ENCODE data around the gene OXCT2.

OXCT2 gene

DNA sequence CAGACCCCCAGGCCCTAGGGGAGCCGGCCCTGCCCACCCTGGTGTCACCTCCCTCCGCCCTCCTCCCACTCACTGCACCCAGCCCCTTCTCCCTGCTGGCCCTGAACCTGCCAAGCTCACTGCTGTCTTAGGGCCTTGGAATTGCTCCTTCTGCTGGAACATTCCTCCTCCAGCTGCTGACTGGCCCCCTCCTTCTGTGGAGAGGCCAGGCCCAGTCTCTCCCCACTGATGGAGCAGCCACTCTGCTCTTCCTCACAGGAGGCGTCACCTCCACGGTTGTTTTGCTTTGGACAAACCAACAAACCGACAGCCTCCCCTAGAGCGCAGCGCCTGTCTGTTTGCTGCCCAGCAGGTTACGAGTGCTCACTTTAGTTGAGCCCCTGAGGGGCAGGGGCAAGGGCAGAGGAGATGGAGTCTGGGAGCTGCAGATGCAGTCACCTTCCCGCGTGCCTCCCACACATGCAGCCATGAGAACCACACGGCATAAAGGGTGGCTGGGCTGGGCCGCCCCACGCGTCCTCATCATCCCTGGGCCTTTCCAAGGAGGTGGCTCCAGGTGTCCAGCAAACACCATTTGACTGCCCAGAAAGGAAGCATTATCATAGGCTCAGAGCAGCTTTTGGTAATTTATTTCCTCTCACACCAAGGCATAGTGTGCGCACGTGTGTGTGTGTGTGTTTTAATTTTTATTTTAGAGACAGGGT is 9.4 kb downstream of the OXCT2 start:
- no peak for FAIRE-seq

DNA sequence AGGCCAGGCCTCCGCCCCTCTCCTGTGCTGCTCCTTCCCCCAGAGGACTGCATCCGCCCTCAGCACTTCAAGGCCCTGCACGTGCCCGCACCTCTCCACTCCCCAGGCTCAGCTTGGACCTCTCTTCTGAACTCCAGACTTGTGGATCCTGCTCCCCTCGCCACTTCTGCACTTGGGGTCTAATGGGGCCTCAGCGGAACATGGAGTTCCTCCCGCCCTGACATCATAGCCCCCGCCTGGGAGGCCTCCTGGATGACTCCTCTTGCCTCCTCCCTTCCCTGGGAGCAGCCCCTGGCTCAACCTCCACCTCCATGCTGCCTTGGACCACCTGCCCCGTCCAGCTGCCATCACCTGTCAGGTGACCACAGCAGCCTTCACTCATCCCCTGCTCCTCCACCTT is 10.1 kb downstream of the OXCT2 start:
- FAIRE-seq: no peak

DNA sequence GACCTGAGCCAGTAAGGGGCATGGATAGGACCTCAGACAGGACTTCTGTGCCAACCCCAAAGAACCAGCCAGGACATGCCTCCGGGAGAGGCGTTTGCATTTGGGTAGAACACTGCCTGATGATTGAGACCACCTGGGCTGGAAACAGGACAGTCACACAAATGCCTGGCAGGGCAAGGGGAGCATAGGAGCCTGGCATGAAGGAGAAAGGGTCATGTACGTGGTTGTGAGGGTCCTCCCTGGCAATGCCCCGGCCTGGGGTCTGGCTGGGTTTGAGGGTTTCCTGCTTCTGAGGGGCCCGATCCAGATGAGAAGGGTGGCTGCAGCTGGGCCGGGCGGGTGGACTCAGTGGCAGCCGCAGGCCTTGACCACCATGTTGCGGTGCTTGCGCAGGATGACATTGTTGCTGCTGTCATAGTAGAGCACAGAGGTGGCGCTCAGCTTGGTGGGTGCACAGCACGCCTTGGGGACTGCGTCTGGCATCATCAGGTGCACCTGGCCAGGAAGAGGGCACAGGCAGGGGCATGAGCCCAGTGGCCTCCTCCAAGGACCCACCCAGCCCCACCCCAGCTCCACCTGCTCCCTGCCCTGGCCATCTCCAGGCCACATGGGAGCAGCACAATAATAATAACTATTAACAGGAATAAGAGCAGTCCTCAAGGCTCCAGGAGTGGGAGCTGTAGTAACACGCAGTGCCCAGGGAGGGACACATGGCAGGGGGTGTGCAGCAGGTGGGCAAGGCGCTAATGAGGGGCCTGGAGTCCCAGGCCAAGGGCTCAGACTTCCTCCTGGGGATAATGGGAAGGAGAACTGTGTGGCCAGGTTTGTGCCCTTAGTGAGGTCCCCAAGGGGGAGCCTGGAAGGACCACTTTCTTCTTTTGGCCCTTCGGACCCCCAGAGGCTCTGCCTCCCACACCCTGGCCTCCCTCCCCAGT is 10.8 kb downstream of the OXCT2 start:
- FAIRE-seq: no peak

DNA sequence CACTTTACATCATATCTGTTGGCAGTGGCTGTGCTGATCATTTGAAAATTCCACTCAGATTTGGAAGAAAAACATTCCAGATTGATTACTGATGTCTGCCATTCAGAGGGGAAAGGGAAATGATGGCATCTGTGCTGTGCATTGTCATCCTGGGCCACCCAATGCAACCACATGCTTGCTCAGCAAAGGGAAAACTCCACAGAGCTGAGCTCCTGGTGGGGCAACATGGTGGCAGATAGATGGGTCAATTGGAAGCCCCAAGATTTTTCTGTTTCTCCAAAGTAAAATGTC is 11.8 kb downstream of the OXCT2 start:
- no peak for FAIRE-seq

DNA sequence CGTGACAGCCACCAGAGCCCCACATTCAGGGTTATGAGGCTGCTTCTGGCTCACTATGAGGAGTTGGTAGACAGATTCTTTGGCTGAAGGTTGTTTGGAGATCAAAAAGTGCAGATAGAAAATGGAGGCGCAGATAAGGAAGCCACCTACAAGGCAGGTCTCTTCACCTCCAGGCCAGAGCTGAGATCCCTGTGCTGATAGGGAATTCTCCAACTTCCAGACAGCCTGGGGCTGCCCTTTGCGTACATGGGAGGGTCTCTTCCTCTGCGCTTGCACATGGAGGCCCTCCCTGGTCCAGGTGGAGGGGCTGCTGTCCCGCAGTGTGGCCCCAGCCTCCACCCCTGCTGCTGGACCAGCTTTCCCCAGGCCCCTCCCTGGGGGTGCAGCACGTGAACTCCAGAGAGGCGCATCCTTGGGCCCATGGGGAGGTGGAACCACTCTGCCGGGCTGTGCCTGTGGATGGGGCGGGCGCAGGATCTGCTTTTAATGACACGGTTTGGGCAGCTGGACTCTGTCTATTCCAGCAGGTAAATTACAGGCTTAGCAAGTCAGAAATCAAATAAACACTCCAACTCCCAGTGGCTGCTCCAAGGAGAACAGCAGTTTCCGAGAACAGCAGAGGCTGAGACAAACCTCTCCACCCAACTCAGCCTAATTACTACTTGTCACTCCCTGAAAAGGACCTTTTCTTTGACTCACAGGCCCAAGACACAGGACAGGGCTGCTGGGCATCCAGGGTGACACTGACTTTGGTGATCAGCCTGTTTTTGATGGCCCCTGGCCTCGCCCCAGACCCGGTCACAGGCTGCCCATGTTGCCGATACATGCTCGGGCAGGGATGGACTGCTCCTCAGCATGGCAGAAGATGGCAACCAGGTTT is 12.4 kb downstream of the OXCT2 start:
- FAIRE-seq: no peak

DNA sequence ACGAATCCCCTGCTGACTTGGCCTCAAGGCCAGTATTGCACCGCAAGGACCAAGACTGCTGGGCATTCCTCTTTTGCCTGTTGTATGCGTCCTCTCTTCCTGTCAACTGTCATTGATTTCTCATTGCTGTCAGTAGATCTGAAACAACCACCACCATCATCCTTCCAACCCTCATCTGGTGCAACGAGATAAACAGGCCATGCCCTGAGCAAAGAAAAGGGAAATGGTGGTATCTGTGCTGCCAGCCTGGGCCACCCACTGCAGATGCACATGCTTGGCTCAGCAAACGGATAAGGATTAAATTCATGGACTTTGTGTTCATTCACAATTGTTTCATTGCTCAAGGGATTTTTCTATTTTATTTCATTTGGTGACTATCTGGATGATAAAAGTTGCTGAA is 13.6 kb downstream of the OXCT2 start:
- no peak for FAIRE-seq

DNA sequence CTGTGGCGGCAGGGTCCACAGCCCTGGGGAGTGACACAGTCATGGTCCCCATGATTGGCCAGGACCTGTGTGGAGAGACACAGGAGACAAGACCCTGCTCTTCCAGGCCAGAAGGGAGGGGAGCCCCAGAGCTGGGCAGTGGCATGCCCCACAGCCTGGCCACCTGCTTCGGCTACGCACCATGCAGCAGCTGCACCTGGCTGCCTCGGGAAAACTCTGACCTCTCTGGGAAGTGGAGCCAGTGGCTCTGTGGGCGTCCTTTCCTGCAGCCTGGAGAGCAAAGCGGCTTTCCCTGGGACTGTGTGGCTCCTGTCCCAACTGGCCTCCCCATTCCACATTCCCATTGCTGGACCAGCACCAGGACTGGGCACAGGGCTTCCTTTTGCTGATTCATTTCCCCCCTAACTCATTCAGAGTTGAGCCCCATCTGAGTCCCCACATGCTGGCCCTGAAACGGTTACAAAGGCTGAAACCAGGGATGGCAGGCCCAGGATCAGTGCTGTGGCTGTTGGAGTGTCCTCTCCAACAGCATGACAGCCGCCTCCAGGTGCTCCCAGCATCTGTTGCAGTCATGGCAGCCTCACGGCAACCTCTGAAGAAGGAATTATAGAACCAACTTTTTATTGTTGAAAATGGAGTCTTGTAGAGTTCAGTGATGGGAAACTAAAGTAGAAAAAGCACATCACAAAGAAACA is 15.0 kb downstream of the OXCT2 start:
- no peak for FAIRE-seq

DNA sequence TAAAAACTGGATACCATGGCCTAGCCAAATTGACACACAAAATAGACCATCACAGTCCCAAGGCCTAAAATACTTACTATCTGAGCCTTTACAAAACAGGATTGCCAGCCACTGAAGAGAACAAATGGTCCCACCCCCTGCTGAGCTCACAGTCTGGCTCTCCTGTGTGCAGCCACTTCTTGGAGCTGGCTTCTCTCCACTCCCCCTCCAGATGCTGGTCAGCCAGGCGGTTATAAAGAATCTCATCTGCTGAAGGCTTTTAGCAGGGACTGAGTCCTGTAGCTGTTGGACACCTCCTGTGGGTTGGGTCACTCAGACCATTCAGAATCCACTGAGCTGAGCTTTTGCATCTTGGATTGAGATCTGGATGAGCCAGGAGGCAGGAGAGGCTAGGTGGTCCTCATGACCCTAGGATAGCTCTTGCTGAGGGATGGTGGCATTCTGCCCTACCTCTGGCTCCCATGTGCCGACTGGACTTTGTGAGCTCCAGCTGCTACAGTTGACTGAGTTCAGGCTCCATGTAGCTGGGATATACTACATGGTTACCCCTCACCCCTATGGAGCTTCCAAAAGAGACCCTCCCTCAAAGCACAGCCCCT is 16.1 kb downstream of the OXCT2 start:
- FAIRE-seq: no peak

DNA sequence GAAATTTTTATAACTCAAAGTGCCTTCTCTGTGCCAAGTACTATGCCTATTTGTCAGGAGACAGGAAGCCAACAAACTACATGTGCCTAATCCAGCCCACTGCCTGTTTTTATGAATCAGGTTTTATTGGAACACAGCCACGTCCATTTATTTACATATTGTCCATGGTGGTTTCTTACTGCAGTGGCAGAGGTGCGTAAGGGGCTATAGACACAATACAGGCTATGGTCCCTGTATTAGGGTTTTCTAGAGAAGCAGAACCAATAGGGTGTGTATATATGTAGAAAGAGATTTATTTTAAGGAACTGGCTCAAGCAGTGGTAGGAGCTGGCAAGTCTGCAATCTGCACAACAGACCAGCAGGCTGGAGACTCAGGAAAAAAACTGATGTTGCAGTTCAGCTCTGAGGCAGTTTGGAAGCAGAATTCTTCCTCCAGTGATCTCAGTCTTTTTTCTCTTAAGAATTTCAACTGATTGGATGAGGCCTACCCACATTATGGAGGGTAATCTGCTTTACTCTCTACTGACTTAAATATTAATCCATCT is 17.1 kb downstream of the OXCT2 start:
- no peak for FAIRE-seq

DNA sequence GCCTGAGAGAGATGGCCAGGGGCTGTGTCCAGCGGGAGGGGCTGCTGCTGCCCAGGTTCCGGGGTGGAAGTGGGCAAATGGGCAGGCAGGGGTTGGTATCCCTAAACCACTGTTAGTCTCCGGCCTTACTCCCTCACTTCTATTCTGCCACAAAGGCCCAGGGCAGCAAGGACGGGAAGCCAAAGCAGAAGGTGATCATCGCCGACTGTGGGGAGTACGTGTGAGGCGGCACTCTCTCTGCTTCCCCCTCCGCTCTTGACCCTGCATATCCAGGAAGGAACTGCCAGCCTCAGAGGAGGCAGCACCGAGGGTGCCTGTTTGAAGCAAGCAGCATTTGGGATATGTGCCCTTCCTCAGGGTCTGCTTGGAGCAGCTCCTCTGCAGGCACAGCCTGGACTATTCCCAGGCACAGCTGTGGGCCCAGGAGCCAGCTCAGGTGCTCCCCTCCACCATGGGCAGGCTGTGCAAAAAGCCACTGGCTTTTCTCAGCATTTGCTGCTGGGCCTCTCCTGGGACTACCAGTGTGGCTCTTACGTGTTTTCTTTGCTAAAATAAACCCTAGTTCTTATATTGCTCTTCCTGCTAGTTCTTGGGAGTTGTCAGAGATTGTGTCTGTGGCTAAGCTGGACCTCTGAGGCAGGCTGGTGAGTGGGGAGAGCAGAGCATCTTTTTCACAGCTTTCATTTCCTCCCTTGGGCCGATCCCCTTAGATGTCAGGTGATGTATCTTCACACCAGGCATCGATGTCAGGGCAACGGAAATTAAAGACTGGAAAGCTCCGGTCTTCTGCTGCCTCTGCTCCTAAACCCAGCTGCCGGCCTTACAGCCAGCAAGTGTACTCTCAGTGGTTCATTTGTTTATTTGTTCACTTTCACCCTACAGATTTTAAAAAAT is 17.8 kb downstream of the OXCT2 start:
- FAIRE-seq: no peak

DNA sequence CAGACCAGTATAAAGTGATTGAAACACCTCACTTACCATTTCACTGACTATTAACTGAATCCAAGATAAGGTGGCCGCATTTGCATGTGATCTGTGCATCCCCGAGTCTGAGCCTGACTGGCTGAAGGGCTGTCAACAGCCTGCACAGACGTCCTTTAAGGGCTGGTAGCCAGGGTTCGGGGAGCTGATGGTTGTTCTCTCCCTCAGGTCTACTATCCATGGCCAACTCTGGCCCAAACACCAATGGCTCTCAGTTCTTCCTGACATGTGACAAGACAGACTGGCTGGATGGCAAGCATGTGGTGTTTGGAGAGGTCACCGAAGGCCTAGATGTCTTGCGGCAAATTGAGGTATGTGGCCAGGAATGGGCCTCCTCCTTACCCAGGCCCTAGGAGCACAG is 18.4 kb downstream of the OXCT2 start:
- FAIRE-seq: no peak

DNA sequence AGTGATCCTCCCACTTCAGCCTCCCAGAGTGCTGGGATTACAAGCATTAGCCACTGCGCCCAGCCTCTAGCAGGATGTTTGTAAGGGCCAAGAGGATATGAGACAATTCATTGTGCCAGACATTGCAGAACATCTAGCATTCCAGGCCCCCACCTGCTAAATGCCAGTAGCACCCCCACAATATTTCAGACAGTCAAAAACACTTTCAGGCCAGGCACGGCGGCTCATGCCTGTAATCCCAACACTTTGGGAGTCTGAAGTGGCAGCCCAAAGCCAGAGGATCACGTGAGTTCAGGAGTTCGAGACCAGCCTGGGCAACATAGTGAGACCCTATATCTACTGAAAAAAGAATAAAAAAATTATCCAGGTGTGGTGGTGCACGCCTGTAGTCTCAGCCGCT is 19.6 kb downstream of the OXCT2 start:
- FAIRE-seq: no peak

DNA sequence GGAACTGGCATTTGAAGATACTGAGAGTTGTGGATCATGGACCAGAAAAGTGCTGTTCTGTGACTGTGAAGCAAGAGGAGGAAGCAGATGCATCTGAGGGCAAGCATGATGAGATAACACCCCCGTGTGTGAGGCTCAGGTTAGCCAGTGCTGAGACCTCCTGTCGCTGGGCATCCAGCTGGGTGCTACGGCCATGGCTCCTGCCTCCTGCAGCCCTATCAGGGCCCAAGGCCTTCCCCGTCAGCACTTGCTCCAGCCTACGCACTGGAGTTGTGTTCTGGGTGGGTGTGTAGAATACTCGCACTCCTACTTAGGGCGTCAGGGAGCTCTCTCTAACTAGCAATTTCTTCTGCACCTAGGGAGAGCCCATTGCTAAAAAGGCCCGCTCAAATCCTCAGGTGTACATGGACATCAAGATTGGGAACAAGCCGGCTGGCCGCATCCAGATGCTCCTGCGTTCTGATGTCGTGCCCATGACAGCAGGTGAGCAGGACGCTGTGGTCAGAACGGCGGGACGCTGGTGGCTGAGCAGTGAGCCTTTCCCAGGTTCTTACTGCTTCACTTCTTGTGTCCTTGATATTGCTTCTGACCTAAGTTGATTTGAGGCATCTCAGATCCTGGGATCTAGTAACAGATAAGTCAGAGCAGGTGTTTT is 26.0 kb downstream of the OXCT2 start:
- no peak for FAIRE-seq

DNA sequence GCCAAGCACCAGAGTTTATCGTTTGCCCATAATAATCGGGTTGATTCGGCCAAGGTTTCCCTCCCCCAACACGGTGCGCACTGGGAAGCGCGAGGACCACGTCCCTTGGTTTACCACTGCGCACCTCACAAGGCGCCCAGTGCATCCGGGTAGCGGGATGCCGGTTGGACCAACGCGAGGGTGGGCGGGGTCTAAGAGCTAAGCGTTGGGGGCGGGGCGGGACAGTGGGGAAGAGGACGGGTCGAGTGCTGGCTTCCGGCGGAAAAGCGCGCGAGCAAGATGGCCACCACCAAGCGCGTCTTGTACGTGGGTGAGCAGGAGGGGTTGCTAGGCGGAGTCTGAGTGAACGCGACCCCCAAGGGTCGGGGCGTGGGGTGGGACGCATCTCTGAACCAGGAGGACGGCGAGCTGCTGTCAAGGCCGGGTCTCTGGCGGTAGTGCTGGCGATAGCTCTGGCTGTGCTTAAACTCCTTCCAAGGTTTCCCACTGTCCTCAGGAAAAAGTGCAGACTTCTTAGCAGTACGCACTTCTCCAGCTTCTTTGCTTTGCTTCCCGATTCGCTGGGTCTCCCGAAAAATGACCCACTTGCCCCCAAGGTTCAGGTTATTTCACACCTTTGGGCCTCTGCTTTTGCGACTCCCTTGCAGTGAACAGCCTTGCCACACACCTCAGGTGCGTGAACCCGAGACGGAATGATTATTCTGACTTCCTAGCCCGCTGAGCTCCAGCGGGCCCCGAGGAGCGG is 32.4 kb downstream of the OXCT2 start, which contains the start of gene PPIE:
TSS of gene PPIE (plus strand) at position 261 of the 745 bp plus-strand sequence. CDS start at position 280, 19 bp downstream.
- FAIRE-seq: no peak

DNA sequence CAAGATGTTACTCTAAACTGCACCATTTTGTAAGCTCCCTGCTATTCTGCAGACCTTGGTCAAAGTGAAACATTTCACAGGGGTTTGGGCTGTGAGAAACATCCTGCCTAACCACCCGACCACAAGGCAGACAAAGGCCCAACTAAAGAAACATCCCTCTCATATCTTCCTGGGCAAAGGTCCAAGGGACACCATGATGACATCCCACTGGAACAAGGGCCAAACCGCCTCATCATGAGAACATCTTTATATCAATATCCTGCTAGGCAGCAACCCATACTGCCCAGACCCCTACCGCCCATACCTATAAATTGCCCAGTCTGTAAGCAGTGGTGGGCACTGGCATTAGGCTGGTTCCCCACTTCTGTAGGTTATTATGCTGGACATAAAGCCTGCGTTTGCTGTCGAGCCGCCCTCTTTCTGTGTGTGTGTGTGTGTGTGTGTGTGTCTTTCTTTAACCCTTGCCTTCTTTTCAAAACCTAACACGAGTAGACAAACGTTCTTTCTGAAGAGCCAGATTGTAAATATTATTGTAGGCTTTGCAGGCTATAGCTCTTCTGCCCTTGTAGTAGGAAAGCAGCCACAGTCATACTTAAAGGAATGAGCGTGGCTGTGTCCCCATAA is 33.5 kb downstream of the OXCT2 start:
- FAIRE-seq: no peak

DNA sequence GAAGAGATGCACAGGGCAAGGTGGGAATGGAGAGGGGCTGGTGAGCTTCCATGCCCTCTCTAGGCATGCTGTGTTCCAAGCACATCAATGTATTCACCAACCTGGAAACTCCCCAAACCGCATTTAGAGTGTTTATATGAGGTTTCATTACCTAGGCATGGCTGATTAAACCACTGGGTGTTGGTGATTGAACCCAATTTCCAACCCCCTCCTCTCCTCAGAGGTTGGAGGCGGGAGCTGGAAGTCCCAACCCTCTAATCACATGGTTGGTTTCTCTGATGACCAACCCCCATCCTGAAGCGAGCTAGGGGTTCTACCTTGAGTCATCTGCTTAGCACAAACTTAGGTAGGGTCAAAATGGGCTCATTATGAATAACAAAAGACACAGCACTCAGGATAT is 35.4 kb downstream of the OXCT2 start:
- FAIRE-seq: no peak

DNA sequence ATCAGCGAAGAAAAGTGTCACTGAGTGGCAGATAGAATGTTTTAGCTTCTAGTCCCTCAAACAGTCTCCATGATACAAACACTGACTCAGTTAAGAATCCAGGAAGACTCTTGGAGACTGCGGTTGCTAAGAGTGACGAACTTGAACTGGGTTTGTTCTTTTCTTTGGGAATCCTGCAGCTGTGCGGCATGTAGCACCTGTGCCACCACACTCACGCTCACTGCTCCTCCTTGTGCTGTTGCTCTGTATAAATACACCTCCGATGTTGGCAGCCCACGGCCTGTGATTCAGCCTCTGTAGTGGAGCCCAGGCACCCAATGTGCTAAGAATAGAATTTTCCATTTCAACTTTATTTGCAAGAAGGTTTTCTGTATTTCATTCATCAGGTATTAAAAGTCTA is 38.0 kb downstream of the OXCT2 start:
- no peak for FAIRE-seq

DNA sequence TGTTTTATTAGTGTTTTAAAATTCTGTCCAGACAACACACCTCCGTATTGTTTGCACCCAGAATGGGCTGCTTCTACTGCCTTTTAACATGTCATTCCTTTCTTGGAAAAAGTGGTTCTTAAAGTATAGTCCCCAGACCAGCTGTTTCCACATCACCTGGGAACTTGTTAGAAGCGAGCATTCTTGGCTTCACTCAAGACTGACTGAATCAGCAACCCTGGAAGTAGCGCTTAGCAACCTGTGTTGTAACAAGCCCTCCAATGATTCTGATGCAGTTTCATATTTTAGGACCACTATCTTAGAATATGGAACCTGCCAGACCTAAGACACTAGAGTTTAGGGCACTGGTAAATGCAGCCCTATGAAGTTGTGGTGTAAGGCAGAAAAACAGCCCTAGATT is 38.4 kb downstream of the OXCT2 start:
- no peak for FAIRE-seq

DNA sequence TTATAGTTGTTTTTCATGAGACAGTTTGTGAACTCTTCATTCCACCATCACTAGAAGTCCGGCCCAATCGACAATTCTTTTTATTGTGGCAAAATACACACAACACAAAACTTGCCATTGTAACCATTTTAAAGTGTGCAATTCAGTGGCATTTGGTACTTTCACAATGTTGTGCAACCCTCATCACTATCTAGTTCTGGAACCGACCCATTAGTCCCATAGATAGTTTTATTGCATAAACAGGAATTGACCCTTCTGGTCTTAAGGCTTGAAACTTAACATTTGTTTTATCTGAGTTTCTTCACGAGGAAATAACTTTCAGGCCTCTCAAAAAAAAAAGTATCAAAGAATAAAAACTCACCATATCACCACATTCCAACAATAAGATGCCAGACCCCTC is 41.3 kb downstream of the OXCT2 start:
- FAIRE-seq: no peak

Measured in colon (tissue), 2 donors.